ENCODE measurements around the gene NUPR2.
"Not testable (repeated sequence)": the region's sequence is repeated elsewhere in the genome, so short reads cannot be mapped to it uniquely, and the experiment has no call there.

Gene NUPR2

DNA sequence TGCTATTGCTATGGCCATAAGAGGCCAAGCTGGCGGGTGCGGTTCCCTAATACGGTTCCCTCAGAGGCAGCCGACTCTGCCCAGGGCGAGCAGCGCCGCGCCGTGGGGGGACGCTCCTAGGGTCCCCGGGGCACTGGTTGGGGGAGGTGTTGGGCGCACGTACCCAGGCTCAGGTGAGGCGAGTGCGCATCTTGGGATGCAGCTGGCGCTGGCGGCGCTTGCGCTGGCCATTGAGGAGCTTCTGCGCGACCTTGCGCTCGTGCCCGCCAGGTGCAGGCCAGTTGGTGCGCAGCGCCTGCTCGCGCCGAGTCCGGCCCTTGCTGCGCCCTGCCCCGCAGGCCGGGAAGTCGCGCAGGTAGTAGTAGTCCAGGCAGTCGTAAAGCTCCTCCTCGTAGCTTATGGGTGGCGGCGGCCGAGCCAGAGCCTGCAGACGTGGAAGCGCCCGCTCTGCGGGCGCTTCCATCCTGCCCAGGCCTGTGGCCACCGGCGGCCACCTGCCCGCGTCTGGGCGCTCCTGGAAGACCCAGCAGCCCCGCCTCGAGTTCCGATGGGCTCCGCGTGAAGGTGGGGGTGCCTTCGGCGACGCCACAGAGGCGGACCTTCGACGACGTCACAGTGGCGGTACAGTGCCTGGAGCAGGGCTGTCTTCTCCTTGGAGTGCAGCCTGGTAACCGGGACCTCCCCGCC lies at the start of gene NUPR2:
TSS of gene NUPR2 (minus strand) at position 566 of the 687 bp plus-strand sequence. CDS start at position 463, 103 bp downstream.
- DNase-seq (ENCODE audit: low spot score): peak; percentile 44

GRCh38 chr7:56157238-56157790 lies 41.1 kb upstream of the NUPR2 start:
- no peak for DNase-seq (ENCODE audit: low spot score)

DNA sequence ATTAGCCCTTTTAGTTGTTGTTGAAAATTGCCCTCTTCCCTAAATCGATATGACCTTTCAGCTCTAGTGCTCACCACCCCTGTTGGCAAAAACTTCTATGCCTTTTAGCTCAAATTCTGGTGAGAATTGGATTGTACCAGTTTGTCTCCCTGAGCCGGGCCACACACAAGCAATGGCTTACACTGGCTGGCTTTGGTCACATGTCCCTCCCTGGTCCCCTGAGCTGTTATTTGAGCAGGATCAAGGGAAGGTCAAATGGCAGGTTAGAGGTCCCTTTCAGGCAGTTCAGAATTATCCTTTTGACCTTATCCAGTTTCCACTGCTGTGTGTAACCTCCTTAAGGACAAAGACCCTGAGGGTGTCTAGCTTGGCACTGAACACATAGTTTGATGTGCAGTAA lies 14.8 kb upstream of the NUPR2 start:
- DNase-seq (ENCODE audit: low spot score): not testable (repeated sequence)

- no peak for DNase-seq (ENCODE audit: low spot score)
Measured at GRCh38 chr7:56127241-56127975, 11.2 kb upstream of the NUPR2 start.

GRCh38 chr7:56125831-56126230 lies 9.6 kb upstream of the NUPR2 start:
- no peak for DNase-seq (ENCODE audit: low spot score)

GRCh38 chr7:56124981-56125380 lies 8.8 kb upstream of the NUPR2 start:
- no peak for DNase-seq (ENCODE audit: low spot score)

DNA sequence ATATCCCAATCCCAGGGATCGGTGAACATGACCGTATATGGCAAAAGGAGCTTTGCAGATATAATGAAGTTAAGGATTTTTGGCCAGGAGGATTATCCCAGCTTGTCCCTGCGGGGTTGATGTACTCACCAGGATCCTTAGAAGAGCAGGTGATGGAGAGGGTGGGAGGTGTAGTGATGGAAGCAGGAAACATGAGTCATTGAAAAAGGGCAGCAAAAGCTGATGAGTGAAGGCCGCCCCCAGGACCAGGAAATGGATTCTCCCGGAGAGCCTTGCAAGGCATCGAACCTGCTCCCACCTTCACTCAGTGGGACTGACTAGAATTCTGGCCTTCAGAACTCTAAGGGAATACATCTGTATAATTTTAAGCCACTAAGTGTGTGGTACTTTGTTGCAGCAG lies 5.2 kb upstream of the NUPR2 start:
- DNase-seq (ENCODE audit: low spot score): no peak

DNA sequence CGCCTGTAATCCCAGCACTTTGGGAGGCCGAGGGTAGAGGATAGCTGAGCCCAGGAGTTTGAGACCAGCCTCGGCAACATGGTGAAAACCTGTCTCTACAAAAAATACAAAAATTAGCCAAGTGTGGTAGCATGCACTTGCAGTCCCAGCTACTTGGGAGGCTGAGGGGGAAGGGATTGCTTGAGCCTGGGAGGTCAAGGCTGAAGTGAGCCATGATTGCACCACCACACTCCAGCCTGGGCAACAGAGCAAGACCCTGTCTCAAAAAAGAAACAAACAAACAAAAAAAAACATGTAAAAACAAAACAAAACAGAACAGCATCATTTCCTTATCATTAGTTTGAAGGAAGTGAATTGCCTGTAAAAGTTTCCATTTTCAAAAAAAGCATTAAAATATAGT lies 4.0 kb downstream of the NUPR2 start:
- DNase-seq (ENCODE audit: low spot score): not testable (repeated sequence)

DNA sequence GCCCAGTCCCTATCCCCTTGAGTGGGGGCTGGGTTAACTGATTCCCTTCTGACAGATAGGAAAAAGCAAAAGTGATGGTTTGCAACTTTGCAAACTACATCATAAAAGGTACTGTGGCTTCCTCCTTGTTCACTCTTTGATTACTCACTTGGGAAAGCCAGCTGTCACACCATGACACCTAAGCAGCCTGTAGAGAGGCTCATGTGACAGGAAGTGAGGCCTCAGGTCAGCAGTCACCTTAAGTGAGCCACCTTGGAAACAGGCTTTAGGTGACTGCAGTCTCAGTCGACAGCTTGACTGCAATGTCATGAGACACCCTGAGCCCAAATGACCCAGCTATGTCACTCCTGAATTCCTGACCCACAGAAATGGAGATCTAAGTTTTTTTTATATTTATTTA lies 5.6 kb downstream of the NUPR2 start:
- no peak for DNase-seq (ENCODE audit: low spot score)

- DNase-seq (ENCODE audit: low spot score): no peak
Measured at GRCh38 chr7:56107954-56108258, 8.3 kb downstream of the NUPR2 start.

GRCh38 chr7:56106108-56107073 lies 9.8 kb downstream of the NUPR2 start, which contains the start of gene CHCHD2:
Gene CHCHD2, minus strand, starts transcription at chr7:56106476. Its CDS starts 63 bp downstream, at chr7:56106413.
- DNase-seq (ENCODE audit: low spot score): peak; percentile 100

- DNase-seq (ENCODE audit: low spot score): peak; percentile 22
Measured at GRCh38 chr7:56105508-56105907, 10.7 kb downstream of the NUPR2 start.

- DNase-seq (ENCODE audit: low spot score): not testable (repeated sequence)
Measured at GRCh38 chr7:56104138-56104537, 12.1 kb downstream of the NUPR2 start.

DNA sequence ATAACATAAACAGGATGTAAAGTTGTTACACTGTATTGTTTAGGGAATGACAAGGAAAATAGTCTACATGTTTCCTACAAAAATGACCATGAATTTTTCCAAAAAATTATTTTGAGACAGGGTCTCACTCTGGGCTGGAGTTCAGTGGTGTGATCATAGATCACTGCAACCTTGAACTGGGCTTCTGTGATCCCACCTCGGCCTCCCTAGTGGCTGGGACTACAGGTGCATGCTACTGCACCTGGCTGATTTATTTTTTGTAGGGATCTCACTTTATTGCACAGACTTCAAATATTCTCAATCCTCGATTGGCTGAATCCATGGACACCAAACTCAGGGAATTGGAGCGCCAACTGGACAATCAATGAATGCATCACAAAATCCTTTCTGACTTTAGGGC lies 16.6 kb downstream of the NUPR2 start:
- no peak for DNase-seq (ENCODE audit: low spot score)

DNA sequence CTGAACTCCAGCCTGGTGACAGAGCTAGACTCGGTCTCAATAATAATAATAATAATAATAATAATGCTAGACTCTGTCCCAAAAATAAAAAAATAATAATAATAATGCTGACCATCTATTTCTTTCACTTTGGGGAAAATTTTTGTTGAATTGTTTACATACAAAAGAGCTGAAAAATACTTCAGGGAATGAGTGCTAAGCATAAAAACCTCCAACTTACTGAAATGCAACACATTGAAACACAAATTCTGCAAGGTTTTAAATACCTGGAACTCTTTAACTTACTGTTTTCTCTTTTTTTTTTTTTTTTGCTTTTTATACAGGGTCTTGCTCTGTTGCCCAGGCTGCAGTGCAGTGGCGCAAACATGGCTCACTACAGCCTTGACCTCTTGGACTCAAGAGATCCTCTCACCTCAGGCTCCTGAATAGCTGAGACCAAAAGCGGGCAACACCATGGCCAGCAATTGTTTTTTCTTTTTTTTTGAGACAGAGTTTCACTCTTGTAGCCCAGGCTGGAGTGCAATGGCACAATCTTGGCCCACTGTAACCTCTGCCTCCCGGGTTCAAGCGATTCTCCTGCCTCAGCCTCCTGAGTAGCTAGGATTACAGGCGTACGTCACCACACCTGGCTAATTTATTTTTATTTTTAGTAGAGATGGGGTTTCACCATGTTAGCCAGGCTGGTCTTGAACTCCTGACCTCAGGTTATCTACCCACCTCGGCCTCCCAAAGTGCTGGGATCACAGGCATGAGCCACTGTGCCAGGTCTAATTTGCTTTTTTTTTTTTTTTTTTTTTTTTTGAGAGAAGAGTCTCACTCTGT lies 17.8 kb downstream of the NUPR2 start:
- not testable (repeated sequence) for DNase-seq (ENCODE audit: low spot score)

DNA sequence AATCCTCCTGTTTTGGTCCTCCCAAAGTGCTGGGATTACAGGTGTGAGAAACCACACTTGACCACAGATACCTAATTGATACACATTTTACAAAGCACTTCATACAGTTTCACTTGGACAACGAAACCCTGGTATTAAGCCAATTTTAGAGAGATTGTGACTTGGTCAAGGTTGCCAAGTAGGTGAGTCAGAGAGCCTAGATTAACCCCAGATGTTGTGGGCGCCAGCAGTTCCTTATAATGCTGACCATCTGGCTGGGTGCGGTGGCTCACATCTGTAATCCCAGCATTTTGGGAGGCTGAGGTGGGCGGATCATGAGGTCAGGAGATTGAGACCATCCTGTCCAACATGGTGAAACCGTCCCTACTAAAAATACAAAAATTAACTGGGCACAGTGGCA lies 18.5 kb downstream of the NUPR2 start:
- no peak for DNase-seq (ENCODE audit: low spot score)

GRCh38 chr7:56092789-56093531 lies 23.3 kb downstream of the NUPR2 start, which contains the start of gene PHKG1:
Gene PHKG1, minus strand, starts transcription at chr7:56092952. Its CDS starts 4,011 bp downstream, at chr7:56088941.
- DNase-seq (ENCODE audit: low spot score): peak; percentile 89

DNA sequence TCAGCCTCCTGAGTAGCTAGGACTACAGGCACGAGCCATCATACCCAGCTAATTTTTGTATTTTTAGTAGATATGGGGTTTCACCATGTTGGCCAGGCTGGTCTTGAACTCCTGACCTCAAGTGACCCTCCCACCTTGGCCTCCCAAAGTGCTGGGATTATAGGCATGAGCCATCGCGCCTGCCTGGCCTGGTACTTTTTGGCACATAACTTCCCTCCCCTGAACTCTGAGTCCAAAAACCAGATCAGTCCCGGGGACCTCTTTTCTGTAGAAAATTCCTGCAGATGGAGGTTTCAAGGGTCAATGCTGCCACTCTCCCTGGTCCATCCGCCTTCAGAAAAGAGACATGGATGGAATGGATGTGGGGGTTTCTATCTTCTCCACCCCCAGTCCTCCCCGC lies 23.8 kb downstream of the NUPR2 start:
- DNase-seq (ENCODE audit: low spot score): not testable (repeated sequence)

DNA sequence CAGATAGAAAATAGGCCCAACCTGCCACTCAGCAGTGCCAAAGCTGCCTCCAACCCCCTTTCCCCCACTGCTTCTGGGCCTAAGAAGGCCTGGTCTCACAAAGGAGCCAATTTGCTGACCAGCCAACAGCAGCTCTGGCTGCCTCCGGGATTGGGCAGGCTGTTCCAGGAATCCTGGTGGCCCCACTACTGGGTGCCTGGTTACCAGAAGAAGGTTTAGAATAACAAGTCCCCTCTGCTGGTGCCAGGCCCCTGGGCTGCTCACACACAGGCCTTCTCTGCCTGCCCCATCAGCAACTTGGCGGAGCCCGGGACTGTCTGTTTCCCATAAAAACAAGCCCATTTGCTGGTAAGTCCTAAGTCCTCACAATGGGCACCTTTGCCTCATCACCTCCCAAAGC lies 24.6 kb downstream of the NUPR2 start:
- DNase-seq (ENCODE audit: low spot score): peak; percentile 31

- no peak for DNase-seq (ENCODE audit: low spot score)
Measured at GRCh38 chr7:56087445-56087844, 28.8 kb downstream of the NUPR2 start.

Measured in cerebellar cortex (tissue), 1 donor.